ENCODE data around the gene SDHA.
"Not testable (repeated sequence)": the region's sequence is repeated elsewhere in the genome, so short reads cannot be mapped to it uniquely, and the experiment has no call there.

GRCh38 chr5:250396-250795 is 32.3 kb downstream of the SDHA start:
- not testable (repeated sequence) for TF ChIP-seq CTCF, POLR2AphosphoS5 (IDR thresholded peaks at IDR 0.05)
